Thymus (tissue), 11 donors: Measurements from ENCODE around the gene MFN2. TPM values are rescaled to one million over a fixed set of nuclear protein-coding genes. Genes with fewer than 3 reads are reported as not detected.
"Not testable (repeated sequence)": the region's sequence is repeated elsewhere in the genome, so short reads cannot be mapped to it uniquely, and the experiment has no call there.

ENCODE experiments used
- DNase-seq, 9 donors: peaks; one replicate each; pipeline ENCODE4 v3.0.0-alpha.2; 2013; ENCODE audit warnings: low spot score in 9 of 9, low read depth in 6 of 9, missing footprints in 1 of 9
- H3K27ac ChIP-seq, 2 donors: one replicate each; pipeline ENCODE4 v1.5.1; 2013; ENCODE audit warnings: control low read depth in 1 of 2, low read depth in 1 of 2, low read length in 1 of 2, mild to moderate bottlenecking in 1 of 2, moderate library complexity in 1 of 2
- H3K27me3 ChIP-seq, 2 donors: one replicate each; pipeline ENCODE4 v1.5.1; 2013; ENCODE audit warnings: low read length in 1 of 2; ENCODE audit not compliant: control insufficient read depth in 2 of 2, insufficient read depth in 1 of 2
- H3K36me3 ChIP-seq, 2 donors: one replicate each; pipeline ENCODE4 v1.5.1; 2013; ENCODE audit warnings: low read length in 1 of 2, mild to moderate bottlenecking in 1 of 2, moderate library complexity in 1 of 2; ENCODE audit not compliant: control insufficient read depth in 2 of 2, insufficient read depth in 2 of 2
- H3K4me1 ChIP-seq, 2 donors: one replicate each; pipeline ENCODE4 v1.5.1; 2013; ENCODE audit warnings: low read length in 2 of 2; ENCODE audit not compliant: control insufficient read depth in 2 of 2, insufficient read depth in 2 of 2
- H3K4me3 ChIP-seq, 2 donors: one replicate each; pipeline ENCODE4 v1.5.1; 2013; ENCODE audit warnings: low read length in 2 of 2, control low read depth in 1 of 2, mild to moderate bottlenecking in 1 of 2
- H3K9me3 ChIP-seq, 2 donors: one replicate each; pipeline ENCODE4 v1.5.1; 2013; ENCODE audit warnings: low read length in 1 of 2, mild to moderate bottlenecking in 1 of 2; ENCODE audit not compliant: control insufficient read depth in 2 of 2, insufficient read depth in 1 of 2
- WGBS: extraction: QIAGEN DNeasy Blood & Tissue Kit; methylation state at CpG from one replicate; pipeline ENCODE4 v1.1.7; 2013; 5-methylcytosine and 5-hydroxymethylcytosine counted together
- polyA plus RNA-seq: library from polyadenylated mRNA; stranded (reverse); fragments of 200-250 nt; gene quantifications from one replicate; pipeline ENCODE4 v1.2.3, GENCODE V29; 2013
- total RNA-seq: library from RNA; stranded (reverse); fragments of 120-200 nt; gene quantifications from one replicate; pipeline ENCODE4 v1.2.4, GENCODE V29; 2013
- donor health status: healthy.

MFN2 gene
- total and polyA plus RNA-seq, 2 donors, result 25.9 to 27.8 TPM

GRCh38 chr1:11939794-11940193, 40.5 kb upstream of the MFN2 start:
- not testable (repeated sequence) for H3K9me3 ChIP-seq, DNase-seq, H3K4me1 ChIP-seq, H3K36me3 ChIP-seq, H3K27ac ChIP-seq, H3K4me3 ChIP-seq
- H3K27me3 ChIP-seq, result peaks cover 5 to 13% of the 10 kb centered on the region in 2 donors
- WGBS, result 98% methylated on average over 7 of the region's 7 CpGs

GRCh38 chr1:11940260-11940921, 39.9 kb upstream of the MFN2 start:
- Histone ChIP-seq H3K36me3 (no peaks in the 10 kb centered on the region), H3K4me1 (no peaks in the 10 kb centered on the region), H3K4me3 (no peak overlapping the region), H3K9me3 (peaks cover 0 to 1% of the 10 kb centered on the region in 2 donors), H3K27ac (no peak overlapping the region), H3K27me3 (peaks cover 0 to 7% of the 10 kb centered on the region in 2 donors)
- DNase-seq, result no peak
- WGBS, result 97% methylated on average over 9 of the region's 9 CpGs

- H3K27ac ChIP-seq, result no peak overlapping the region
- H3K9me3 ChIP-seq, result no peaks in the 10 kb centered on the region
- 96% methylated on average over 4 of the region's 4 CpGs for WGBS
- H3K4me3 ChIP-seq, result no peak overlapping the region
- H3K27me3 ChIP-seq, result no peaks in the 10 kb centered on the region
- H3K4me1 ChIP-seq, result no peaks in the 10 kb centered on the region
- H3K36me3 ChIP-seq, result no peaks in the 10 kb centered on the region
- no peak for DNase-seq
Observed at GRCh38 chr1:11942280-11942679, 38.0 kb upstream of the MFN2 start.

- H3K4me3 ChIP-seq, result no peak overlapping the region
- no peaks in the 10 kb centered on the region for H3K27me3 ChIP-seq
- WGBS, result 96% methylated on average over 4 of the region's 4 CpGs
- no peaks in the 10 kb centered on the region for H3K9me3 ChIP-seq
- H3K36me3 ChIP-seq, result no peaks in the 10 kb centered on the region
- no peaks in the 10 kb centered on the region for H3K4me1 ChIP-seq
- DNase-seq, result no peak
- H3K27ac ChIP-seq, result no peak overlapping the region
Observed at GRCh38 chr1:11943619-11944018, 36.6 kb upstream of the MFN2 start.

GRCh38 chr1:11944358-11944931, 35.8 kb upstream of the MFN2 start:
- Histone ChIP-seq H3K4me1 (no peaks in the 10 kb centered on the region), H3K9me3 (no peaks in the 10 kb centered on the region), H3K4me3 (no peak overlapping the region), H3K27me3 (no peaks in the 10 kb centered on the region), H3K36me3 (no peaks in the 10 kb centered on the region), H3K27ac (no peak overlapping the region)
- DNase-seq, result no peak
- 86% methylated on average over 12 of the region's 12 CpGs for WGBS

GRCh38 chr1:11946647-11947046, 33.6 kb upstream of the MFN2 start:
- no peak for DNase-seq
- Histone ChIP-seq H3K4me3 (no peak overlapping the region), H3K27me3 (no peaks in the 10 kb centered on the region), H3K27ac (no peak overlapping the region), H3K4me1 (no peaks in the 10 kb centered on the region), H3K9me3 (no peaks in the 10 kb centered on the region), H3K36me3 (no peaks in the 10 kb centered on the region)
- WGBS, result 90% methylated on average over 3 of the region's 3 CpGs

- H3K27ac ChIP-seq, result no peak overlapping the region
- H3K4me1 ChIP-seq, result no peaks in the 10 kb centered on the region
- 95% methylated on average over 6 of the region's 6 CpGs for WGBS
- H3K27me3 ChIP-seq, result no peaks in the 10 kb centered on the region
- no peak overlapping the region for H3K4me3 ChIP-seq
- no peaks in the 10 kb centered on the region for H3K36me3 ChIP-seq
- H3K9me3 ChIP-seq, result no peaks in the 10 kb centered on the region
- no peak for DNase-seq
Observed at GRCh38 chr1:11948822-11949458, 31.3 kb upstream of the MFN2 start.

GRCh38 chr1:11951901-11952300, 28.3 kb upstream of the MFN2 start:
- Histone ChIP-seq H3K4me3 (no peak overlapping the region), H3K27ac (no peak overlapping the region), H3K4me1 (no peaks in the 10 kb centered on the region), H3K9me3 (no peaks in the 10 kb centered on the region), H3K36me3 (no peaks in the 10 kb centered on the region), H3K27me3 (no peaks in the 10 kb centered on the region)
- 94% methylated on average over 2 of the region's 2 CpGs for WGBS
- no peak for DNase-seq

- no peak overlapping the region for H3K4me3 ChIP-seq
- WGBS, result 93% methylated on average over 11 of the region's 11 CpGs
- H3K9me3 ChIP-seq, result no peaks in the 10 kb centered on the region
- DNase-seq, result no peak
- H3K4me1 ChIP-seq, result no peaks in the 10 kb centered on the region
- H3K27ac ChIP-seq, result no peak overlapping the region
- H3K36me3 ChIP-seq, result no peaks in the 10 kb centered on the region
- H3K27me3 ChIP-seq, result no peaks in the 10 kb centered on the region
Observed at GRCh38 chr1:11952455-11953109, 27.7 kb upstream of the MFN2 start.
